SKM-1 (cell line): ENCODE results near the gene SUMO1.
A peak's percentile ranks its signal among the peaks of the same experiment; 100 is the strongest.
"Not testable (repeated sequence)": the region's sequence is repeated elsewhere in the genome, so short reads cannot be mapped to it uniquely, and the experiment has no call there.

Experiments used
- DNase-seq: peaks from one replicate; lab custom pipeline; 2025; ENCODE audit not compliant: unreplicated experiment; lab: John Stamatoyannopoulos, UW

Gene SUMO1

GRCh38 chr2:202238234-202239197 is at the start of gene SUMO1:
Gene SUMO1, minus strand, starts transcription at chr2:202238597. Its CDS starts 146 bp downstream, at chr2:202238451.
- peak; percentile 72 for DNase-seq

DNA sequence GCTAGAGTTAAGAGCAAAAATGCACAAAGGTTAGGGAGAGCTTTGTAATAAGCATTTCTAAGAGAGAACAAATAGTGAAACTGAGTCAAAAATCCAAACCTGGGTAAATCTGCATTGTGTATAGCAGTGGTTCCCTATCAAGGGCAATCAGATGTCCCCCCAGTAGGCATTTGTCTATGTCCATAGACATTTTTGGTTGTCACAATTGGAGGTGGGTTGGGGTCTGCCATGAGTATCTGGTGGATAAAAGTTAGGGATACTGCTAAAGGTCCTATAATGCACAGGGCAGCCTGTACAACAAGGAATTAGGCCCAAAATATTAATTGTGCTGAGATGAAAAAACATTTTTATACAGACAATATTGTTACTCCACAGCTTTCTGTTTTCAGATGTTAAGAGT is 48.2 kb upstream of the SUMO1 start:
- no peak for DNase-seq

DNA sequence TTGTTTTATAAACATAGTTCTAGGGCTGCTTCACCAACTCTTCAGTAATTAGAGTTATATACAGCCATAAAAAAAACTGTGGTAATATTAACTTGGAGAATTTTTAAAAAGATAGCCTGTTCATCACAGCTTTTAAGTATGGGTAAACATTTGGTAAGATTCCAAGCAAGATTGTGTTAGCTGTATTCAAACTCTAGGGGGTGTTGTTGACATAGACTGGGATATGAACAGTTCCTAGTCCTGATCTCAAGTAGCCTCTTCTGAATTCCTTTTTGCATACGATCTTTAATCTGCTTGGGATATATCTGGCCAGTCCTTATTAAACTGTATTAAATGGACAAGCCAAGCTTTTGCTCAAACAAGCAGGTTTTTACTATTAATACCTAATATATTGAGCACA is 40.5 kb upstream of the SUMO1 start:
- DNase-seq, result no peak

- no peak for DNase-seq
Observed at GRCh38 chr2:202278036-202278760, 39.8 kb upstream of the SUMO1 start.

DNA sequence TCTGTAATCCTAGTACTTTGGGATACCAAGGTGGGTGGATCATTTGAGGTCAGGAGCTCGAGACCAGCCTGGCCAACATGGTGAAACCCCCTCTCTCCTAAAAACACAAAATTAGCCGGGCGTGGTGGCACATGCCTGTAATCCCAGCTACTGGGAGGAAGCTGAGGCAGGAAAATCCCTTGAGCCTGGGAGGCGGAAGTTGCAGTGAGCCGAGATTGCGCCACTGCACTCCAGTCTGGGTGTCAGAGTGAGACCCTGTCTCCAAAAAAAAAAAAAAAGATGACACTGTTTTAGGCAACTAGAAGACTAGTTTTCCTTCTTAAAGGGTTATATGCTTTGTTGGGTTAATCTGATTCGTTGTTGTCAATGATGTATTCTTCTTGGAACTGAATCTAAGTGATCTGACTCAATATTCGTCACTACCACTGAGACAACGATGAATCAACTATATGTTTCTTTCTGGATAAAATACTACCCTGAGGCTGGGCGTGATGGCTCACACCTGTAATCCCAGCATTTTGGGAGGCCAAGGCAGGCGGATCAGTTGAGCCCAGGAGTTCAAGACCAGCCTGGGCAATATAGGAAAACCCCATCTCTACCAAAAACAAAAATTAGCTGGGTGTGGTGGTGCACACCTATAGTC is 37.8 kb upstream of the SUMO1 start:
- not testable (repeated sequence) for DNase-seq

GRCh38 chr2:202270487-202270886 is 32.1 kb upstream of the SUMO1 start:
- DNase-seq, result no peak

DNA sequence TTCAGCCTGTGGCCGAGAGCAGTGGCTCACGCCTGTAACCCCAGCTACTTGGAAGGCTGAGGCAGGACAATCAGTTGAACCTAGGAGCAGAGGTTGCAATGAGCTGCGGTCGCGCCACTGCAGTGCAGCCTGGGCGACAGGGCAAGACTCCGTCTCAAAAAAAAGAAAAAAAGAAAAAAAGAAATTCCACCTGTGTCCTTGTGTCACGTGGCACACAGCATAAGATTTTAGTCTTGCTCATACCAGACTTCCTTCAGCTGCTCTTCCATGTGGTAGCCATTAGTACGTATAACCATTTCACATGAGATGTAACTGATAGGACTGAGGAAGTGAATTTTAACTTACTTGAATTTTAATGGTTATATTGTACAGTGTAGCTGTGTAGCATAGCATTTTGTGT is 31.2 kb upstream of the SUMO1 start:
- DNase-seq, result no peak

DNA sequence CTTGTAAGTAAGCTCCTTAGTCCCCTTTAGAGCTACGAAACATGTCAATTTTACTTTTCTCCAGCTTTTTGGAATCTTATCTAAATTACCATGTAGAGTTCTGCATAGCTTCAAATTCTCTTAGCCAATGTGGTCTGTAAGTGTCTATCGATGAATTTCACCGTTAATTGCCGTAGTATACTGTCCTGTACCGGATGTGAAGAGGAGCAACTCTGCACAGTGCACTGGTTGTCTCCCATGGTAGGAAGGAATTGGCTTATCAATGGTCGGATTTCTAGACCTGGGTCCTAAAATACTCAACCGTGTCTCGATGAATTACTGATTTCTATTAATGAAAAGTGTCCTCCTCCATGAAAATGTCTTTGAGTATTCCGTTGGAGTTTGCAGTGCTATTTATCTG is 29.1 kb upstream of the SUMO1 start:
- no peak for DNase-seq

- peak; percentile 95 for DNase-seq
Observed at GRCh38 chr2:202265467-202266277, 27.3 kb upstream of the SUMO1 start, which contains the start of gene NOP58. Gene NOP58, plus strand, starts transcription at chr2:202265763. Its CDS starts 179 bp downstream, at chr2:202265942.

- no peak for DNase-seq
Observed at GRCh38 chr2:202261531-202261930, 23.1 kb upstream of the SUMO1 start.

- DNase-seq, result no peak
Observed at GRCh38 chr2:202251494-202251893, 13.1 kb upstream of the SUMO1 start.

GRCh38 chr2:202249521-202250253 is 11.3 kb upstream of the SUMO1 start:
- DNase-seq, result no peak

- DNase-seq, result not testable (repeated sequence)
Observed at GRCh38 chr2:202247710-202248109, 9.3 kb upstream of the SUMO1 start.

DNA sequence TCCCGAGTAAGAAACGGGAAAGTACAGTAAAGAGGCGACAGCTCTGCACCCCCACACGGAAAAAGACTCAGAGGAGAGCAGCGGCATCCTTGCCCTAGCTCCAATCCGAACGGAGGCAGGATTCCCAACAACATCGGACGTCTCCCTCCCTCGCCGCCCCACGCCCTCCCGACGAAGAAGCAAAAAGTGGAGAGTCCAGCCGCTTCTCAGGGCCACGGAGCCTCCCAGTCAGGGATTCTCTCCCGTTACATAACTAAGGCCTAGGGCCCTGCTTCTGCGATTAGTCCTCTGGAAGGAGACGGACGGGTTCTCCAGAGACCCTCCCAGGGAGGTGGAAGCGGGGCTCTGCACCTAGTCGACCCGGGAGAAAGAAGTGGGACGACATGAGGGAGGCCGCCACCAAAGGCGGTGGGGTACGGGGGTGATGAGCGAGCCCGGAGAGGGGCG is 587 bp downstream of the SUMO1 start:
- DNase-seq, result no peak

DNA sequence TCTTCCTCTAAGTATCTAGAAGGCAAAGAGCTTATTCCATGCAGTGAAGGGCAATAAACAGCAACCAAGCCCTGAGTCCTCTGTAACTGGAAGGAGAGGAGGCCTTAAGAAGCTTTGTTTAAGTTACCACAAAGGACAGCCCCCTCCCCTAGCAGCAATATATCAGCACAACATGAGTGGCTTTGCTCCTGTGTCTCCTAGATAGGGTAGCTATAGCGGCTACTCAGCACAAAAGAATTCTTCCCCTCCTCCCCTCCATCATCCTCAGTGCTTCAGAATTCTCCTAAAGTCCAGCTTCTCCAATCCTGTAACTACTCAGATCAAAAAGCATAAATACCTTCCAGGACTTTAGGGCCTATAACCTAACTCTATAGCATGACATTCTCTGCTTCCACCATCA is 16.5 kb downstream of the SUMO1 start:
- DNase-seq, result no peak

DNA sequence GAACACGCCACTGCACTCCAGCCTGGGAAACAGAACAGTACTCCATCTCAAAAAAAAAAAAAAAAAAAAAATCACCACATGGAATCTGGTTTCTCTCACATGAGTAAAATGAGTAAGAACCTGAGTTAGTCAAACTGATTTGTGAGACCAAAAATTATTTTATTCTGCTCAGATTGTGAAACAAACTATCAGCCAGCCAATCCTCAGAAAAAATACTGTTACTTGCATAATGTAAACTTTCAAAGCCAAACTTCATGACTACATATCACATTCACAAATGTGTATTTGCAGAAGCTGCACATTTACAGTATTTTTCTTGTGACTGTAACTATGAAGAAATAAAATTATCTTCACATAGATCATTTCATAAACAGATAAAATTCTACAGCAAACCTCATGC is 23.2 kb downstream of the SUMO1 start:
- no peak for DNase-seq

- no peak for DNase-seq
Observed at GRCh38 chr2:202208526-202208925, 29.9 kb downstream of the SUMO1 start.

GRCh38 chr2:202204855-202205254 is 33.5 kb downstream of the SUMO1 start:
- no peak for DNase-seq

- no peak for DNase-seq
Observed at GRCh38 chr2:202203348-202203747, 35.0 kb downstream of the SUMO1 start.
